OCI-LY7 (cell line): ENCODE results near the gene IQGAP1. TPM values are rescaled to one million over a fixed set of nuclear protein-coding genes. Genes with fewer than 3 reads are reported as not detected.

Experiments used
- BruUV-seq: library from RNA; stranded (reverse); fragments of 400-500 nt; replicated peaks from 2 replicates; lab custom pipeline; 2021; lab: Mats Ljungman, UMichigan
- CTCF ChIA-PET: fragments of 300-600 bp; sonication (Branson Sonifier 250); formaldehyde crosslinking; loops from one replicate; lab custom pipeline; 2022; ENCODE audit warnings: antibody characterized with exemption; ENCODE audit not compliant: unreplicated experiment; lab: Charles Lee
- POLR2A ChIA-PET: fragments of 300-600 bp; sonication (Branson Sonifier 250); formaldehyde crosslinking; loops from one replicate; lab custom pipeline; 2022; ENCODE audit warnings: antibody characterized with exemption; lab: Charles Lee
- DNase-seq: peaks from one replicate; pipeline ENCODE4 v3.0.0-alpha.2; 2015; ENCODE audit warnings: low spot score
- H2AFZ ChIP-seq: fragments of 200-600 bp; sonication (generic), shearing (Covaris generic); 2 replicates; pipeline ENCODE4 v1.6.1; 2014; ENCODE audit warnings: mild to moderate bottlenecking, antibody characterized with exemption, low read length, moderate library complexity
- H3K27ac ChIP-seq: fragments of 200-600 bp; sonication (generic); 2 replicates; pipeline ENCODE4 v1.5.1; 2014; ENCODE audit warnings: mixed run types, low read depth, mild to moderate bottlenecking, moderate library complexity, low read length, inconsistent platforms; ENCODE audit not compliant: poor library complexity, severe bottlenecking
- H3K36me3 ChIP-seq: fragments of 200-600 bp; sonication (generic); 2 replicates; pipeline ENCODE4 v1.6.1; 2014; ENCODE audit warnings: mild to moderate bottlenecking, antibody characterized with exemption, low read length, moderate library complexity, mixed read lengths; ENCODE audit not compliant: insufficient read depth
- H3K4me1 ChIP-seq: fragments of 200-600 bp; sonication (generic); 2 replicates; pipeline ENCODE4 v1.5.1; 2014; ENCODE audit warnings: mild to moderate bottlenecking, low read length; ENCODE audit not compliant: insufficient read depth, poor library complexity, severe bottlenecking
- H3K4me2 ChIP-seq: fragments of 200-600 bp; sonication (generic); 2 replicates; pipeline ENCODE4 v1.6.1; 2014; ENCODE audit warnings: mild to moderate bottlenecking, low read length
- H3K4me3 ChIP-seq: fragments of 200-600 bp; sonication (generic); 2 replicates; pipeline ENCODE4 v1.5.1; 2014; ENCODE audit warnings: mild to moderate bottlenecking, low read depth, low read length; ENCODE audit not compliant: poor library complexity, severe bottlenecking
- H3K79me2 ChIP-seq: fragments of 200-600 bp; sonication (generic); 2 replicates; pipeline ENCODE4 v1.6.1; 2016; ENCODE audit warnings: low read depth, mild to moderate bottlenecking, low read length, moderate library complexity, mixed read lengths; ENCODE audit not compliant: insufficient read depth
- H3K9me2 ChIP-seq: fragments of 200-600 bp; sonication (generic); 2 replicates; pipeline ENCODE4 v1.6.1; 2016; ENCODE audit warnings: mild to moderate bottlenecking, low read length, mixed read lengths; ENCODE audit not compliant: insufficient read depth
- H3K9me3 ChIP-seq: fragments of 200-600 bp; sonication (generic); 2 replicates; pipeline ENCODE4 v1.6.1; 2014; ENCODE audit warnings: mild to moderate bottlenecking, mixed run types, low read length, mixed read lengths
- H4K20me1 ChIP-seq: fragments of 200-600 bp; sonication (generic); 2 replicates; pipeline ENCODE4 v1.6.1; 2014; ENCODE audit warnings: mild to moderate bottlenecking, antibody characterized with exemption, low read length, moderate library complexity, mixed read lengths; ENCODE audit not compliant: insufficient read depth
- EZH2phosphoT487 ChIP-seq: fragments of 200-600 bp; sonication (generic); IDR thresholded peaks from 2 replicates; pipeline ENCODE4 v1.6.1; 2018; ENCODE audit warnings: low read depth, borderline replicate concordance, mild to moderate bottlenecking, mixed run types, antibody characterized with exemption, low read length, moderate library complexity, mixed read lengths
- intact Hi-C: fragments of 100-400 bp; cut with micrococcal nuclease; formaldehyde crosslinking; loops from one replicate; pipeline ENCODE4 v1.10.0; 2022; ENCODE audit not compliant: unreplicated experiment
- total RNA-seq, 2 experiments: library from RNA; depleted of rRNA in 1 of 2; stranded (reverse); fragments of >200 nt in 1 of 2; shearing (Covaris generic) in 1 of 2; gene quantifications; 2 replicates each; pipeline ENCODE4 v1.2.3, GENCODE V29; 2014 to 2022
- TF ChIP-seq, protein P1 (sequence below): fragments of 200-600 bp; sonication (generic); conservative IDR thresholded peaks from 2 replicates; pipeline ENCODE4 v1.5.1; 2014; ENCODE audit warnings: mild to moderate bottlenecking, antibody characterized with exemption, low read length, moderate library complexity, mixed read lengths

IQGAP1 gene
- total RNA-seq, 2 experiments from 2014 or later = 98.7 to 114 TPM

DNA sequence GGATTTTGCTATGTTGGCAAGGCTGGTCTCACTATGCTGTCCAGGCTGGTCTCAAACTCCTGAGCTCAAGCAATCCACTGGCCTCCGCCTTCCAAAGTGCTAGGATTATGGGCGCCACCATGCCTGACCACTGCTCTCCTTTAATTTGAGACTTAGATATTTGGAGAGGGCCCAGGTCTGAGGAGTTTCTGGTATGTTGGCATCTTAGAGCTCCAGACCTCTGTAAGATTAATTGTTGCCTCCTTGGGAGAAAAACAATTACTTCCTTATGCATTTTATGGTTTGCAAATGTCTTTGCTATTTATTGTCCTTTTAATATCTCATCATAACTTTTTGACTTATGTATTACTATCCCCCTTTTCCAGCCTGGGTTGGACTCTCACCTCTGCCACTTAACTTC, 33.1 kb upstream of the IQGAP1 start:
- ChIA-PET POLR2A (interaction anchor here (0.7 kb wide), 1 partner anchor 259 kb away, joined by 3 read pairs; no protein-coding TSS in a partner anchor), CTCF (no interaction called here)
- no peak overlapping the region for H3K27ac ChIP-seq
- DNase-seq = no peak
- no peaks in the 10 kb centered on the region for H3K9me3 ChIP-seq
- H3K4me1 ChIP-seq = peaks cover 4% of the 10 kb centered on the region
- H3K36me3 ChIP-seq = no peaks in the 10 kb centered on the region
- no peaks in the 10 kb centered on the region for H4K20me1 ChIP-seq
- no TSS peak for BruUV-seq
- no peak overlapping the region for H2AFZ ChIP-seq
- no peaks in the 10 kb centered on the region for H3K9me2 ChIP-seq
- intact Hi-C loops = no loop called here
- H3K79me2 ChIP-seq = no peaks in the 10 kb centered on the region
- TF ChIP-seq EZH2phosphoT487 = no peak
- TF ChIP-seq, protein P1, sequence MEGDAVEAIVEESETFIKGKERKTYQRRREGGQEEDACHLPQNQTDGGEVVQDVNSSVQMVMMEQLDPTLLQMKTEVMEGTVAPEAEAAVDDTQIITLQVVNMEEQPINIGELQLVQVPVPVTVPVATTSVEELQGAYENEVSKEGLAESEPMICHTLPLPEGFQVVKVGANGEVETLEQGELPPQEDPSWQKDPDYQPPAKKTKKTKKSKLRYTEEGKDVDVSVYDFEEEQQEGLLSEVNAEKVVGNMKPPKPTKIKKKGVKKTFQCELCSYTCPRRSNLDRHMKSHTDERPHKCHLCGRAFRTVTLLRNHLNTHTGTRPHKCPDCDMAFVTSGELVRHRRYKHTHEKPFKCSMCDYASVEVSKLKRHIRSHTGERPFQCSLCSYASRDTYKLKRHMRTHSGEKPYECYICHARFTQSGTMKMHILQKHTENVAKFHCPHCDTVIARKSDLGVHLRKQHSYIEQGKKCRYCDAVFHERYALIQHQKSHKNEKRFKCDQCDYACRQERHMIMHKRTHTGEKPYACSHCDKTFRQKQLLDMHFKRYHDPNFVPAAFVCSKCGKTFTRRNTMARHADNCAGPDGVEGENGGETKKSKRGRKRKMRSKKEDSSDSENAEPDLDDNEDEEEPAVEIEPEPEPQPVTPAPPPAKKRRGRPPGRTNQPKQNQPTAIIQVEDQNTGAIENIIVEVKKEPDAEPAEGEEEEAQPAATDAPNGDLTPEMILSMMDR = no peak
- H3K4me2 ChIP-seq = no peak overlapping the region
- no peak overlapping the region for H3K4me3 ChIP-seq

DNA sequence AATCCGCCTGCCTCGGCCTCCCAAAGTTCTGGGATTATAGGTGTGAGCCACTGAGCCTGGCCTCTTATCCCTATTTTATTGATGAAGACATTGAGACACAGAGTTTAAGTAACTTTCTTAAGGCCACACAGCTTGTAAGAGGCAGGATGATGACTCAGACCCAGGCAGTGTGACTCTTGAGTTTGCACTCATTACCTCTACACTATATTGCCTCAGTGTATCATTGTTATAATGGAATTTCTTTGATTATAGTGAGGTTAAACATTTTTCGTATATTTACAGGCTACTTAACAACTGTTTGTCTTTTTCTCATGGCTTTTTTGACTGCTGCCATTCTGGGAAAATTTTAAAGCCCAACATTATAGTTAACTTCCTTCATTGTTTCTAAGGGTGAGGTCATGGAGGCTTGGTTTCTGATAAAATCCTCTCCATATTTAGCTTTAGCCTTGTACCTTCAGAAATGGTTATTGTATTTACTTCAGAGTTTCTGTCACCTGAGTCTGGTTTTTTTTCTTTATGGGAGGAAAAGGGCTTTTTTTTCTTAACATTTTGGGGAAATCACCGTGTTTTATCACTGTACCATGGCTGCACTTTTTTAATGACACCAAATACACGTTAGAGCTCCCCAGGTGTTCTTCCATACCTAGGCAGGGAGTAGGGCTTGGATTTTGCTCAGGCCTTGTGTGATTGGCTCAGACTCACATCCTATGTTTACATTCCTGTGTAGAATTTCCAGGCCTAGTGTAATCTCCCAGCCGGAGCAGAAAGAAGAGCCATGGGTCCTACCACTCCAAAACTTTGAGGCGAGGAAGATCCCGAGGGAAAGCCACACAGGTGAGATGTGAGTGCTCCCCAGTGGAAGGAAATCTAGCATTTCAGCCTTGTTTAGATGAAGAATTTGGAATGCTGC, 29.7 kb upstream of the IQGAP1 start:
- H3K27ac ChIP-seq = no peak overlapping the region
- intact Hi-C loops = no loop called here
- H3K79me2 ChIP-seq = no peaks in the 10 kb centered on the region
- POLR2A ChIA-PET = interaction anchor here (0.6 to 0.7 kb wide), 3 partner anchors 14 to 481 kb away, joined by 3 to 4 read pairs (median 3); no protein-coding TSS in a partner anchor
- peaks cover 5% of the 10 kb centered on the region for H3K4me1 ChIP-seq
- no TSS peak for BruUV-seq
- H3K9me3 ChIP-seq = no peaks in the 10 kb centered on the region
- no peak overlapping the region for H3K4me2 ChIP-seq
- H3K36me3 ChIP-seq = no peaks in the 10 kb centered on the region
- no peak overlapping the region for H2AFZ ChIP-seq
- TF ChIP-seq, protein P1 = no peak
- TF ChIP-seq EZH2phosphoT487 = no peak
- CTCF ChIA-PET = no interaction called here
- H4K20me1 ChIP-seq = no peaks in the 10 kb centered on the region
- no peak for DNase-seq
- H3K9me2 ChIP-seq = no peaks in the 10 kb centered on the region
- H3K4me3 ChIP-seq = no peak overlapping the region
